Skin epidermis (tissue), 12 donors: ENCODE measurements around the gene MBOAT2.
"Not testable (repeated sequence)": the region's sequence is repeated elsewhere in the genome, so short reads cannot be mapped to it uniquely, and the experiment has no call there.

Source experiments
- H3K27ac ChIP-seq, 21 experiments: fragments of 200-600 bp; sonication (generic) in 11 of 21; one replicate each; pipeline ENCODE4 v1.5.0; 2020; ENCODE audit warnings: mild to moderate bottlenecking in 3 of 21, inconsistent platforms in 2 of 21, moderate library complexity in 2 of 21
- H3K4me3 ChIP-seq, 7 experiments: fragments of 200-600 bp; sonication (generic) in 2 of 7; one replicate each; pipeline ENCODE4 v1.5.0; 2020; ENCODE audit warnings: inconsistent platforms in 2 of 7, mild to moderate bottlenecking in 2 of 7, moderate library complexity in 1 of 7

Gene MBOAT2

DNA sequence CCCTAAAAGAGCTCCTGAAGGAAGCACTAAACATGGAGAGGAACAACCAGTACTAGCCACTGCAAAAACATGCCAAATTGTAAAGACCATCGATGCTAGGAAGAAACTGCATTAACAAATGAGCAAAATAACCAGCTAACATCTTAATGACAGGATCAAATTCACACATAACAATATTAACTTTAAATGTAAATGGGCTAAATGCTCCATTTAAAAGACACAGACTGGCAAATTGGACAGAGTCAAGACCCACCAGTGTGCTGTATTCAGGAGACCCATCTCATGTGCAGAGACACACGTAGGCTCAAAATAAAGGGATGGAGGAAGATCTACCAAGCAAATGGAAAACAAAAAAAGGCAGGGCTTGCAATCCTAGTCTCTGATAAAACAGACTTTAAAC lies 34.1 kb downstream of the MBOAT2 start:
- not testable (repeated sequence) for H3K27ac ChIP-seq, H3K4me3 ChIP-seq

DNA sequence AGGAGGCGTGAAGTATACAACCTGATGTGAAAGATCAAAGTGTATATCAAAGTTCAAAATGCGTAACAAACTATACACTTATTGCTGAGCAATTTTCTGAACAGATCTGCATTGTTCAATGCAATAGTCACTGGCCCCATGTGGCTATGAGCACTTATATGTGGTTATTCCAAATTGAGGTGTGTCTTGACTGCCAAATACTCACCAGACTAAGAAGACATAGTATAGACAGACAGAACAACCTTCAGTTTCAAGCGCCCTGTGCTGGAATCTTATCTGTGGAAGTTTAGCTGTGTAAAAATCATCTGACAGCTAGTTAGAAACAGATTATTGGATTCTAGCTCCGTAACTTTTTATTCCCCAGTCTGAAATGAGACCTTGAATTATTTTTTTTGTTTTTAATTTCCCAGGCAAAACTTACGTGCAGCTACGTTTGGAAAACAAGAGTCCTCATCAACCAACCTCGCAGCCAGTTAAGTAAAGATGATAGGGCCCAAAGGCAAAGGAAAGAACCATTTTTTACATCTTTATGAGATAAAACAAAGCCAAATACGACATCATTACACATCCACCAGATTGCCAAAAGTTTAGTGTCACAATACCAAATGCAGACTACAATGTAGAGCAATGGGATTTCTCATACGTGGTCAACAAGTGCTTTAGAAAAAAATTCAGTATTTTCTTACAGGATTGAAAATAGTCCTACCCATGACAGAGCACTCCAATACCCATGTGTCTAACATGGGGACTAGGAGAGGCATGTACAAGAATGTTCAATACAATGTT lies 37.2 kb downstream of the MBOAT2 start:
- Histone ChIP-seq H3K27ac (no peak overlapping the region), H3K4me3 (no peak overlapping the region)

DNA sequence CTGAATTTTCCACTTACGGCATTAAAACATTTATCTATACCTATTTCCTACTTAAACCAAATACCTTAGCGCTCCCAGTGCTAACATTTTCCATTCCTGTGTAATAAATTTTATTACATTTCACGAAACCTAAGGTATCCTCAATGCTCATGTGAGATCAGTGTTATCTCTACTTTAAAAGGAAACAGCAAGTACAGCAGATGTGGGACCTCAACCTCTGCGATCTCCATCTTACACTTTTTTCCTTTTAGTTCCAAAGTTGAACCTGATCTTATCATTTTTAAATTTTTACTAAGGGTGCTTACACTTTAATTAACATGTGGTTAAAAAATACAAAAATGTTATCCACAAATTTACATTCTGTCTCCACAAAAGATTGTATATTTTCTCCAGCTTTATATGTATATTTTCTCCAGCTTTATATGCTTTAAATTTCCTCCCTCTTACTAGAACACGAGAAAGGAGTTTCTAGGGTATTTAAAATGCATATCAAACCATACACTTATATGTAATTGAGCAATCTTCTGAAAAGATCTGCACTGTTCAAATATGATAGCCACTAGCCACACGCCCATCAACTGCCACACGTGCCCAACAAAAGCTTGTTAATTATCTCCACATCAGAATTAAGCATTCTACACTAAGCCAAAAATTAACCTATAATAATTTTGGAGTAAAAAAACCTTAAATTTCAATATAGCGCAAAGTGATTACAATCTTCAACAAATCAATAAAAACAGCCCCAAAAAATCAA lies 38.1 kb downstream of the MBOAT2 start:
- Histone ChIP-seq H3K4me3 (no peak overlapping the region), H3K27ac (no peak overlapping the region)

DNA sequence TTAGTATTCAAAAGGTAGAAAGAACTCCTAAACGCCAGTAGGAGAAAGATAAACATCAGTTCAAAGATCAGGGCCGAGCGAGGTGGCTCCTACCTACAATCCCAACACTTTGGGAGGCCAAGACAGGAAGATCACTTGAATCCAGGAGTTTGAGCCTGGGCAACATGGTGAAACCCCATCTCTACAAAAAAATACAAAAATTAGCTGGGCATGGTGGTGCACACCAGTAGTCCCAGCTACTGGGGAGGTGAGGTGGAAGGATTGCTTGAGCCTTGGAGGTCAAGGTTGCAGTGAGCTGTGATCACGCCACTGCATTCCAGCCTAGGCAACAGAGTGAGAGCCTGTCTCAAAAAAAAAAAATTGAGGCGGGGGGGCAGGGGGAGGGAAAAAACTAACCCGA lies 40.6 kb downstream of the MBOAT2 start:
- Histone ChIP-seq H3K27ac (no peak overlapping the region), H3K4me3 (no peak overlapping the region)

DNA sequence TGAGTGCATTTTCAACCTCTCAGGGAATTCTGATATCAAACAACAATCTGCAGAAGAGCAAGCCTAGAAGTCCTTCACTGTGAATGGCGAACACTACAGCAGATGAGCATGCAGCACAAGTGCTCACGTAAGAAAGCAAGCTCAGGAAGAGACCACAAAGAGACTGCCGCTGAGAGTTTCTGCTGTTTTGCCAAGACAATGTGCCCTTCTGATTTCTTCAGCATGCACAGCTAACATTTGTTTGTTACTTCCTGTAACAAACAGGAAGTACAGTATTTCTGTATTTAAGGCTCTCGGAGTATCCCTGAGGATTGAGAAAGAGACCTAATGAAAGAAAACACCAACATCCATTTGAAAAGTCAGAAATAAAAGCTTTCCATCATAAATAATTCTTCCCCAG lies 45.9 kb downstream of the MBOAT2 start:
- H3K4me3 ChIP-seq: no peak overlapping the region
- H3K27ac ChIP-seq: no peak overlapping the region

- Histone ChIP-seq H3K4me3 (no peak overlapping the region), H3K27ac (no peak overlapping the region)
These were observed 46.7 kb downstream of the MBOAT2 start for GRCh38 chr2:8956774-8957173.

- Histone ChIP-seq H3K27ac (no peak overlapping the region), H3K4me3 (no peak overlapping the region)
These were observed 48.5 kb downstream of the MBOAT2 start for GRCh38 chr2:8954990-8955389.

- no peak overlapping the region for H3K4me3 ChIP-seq
These were observed 50.0 kb downstream of the MBOAT2 start for GRCh38 chr2:8953525-8953924.

GRCh38 chr2:8939486-8940114 lies 63.9 kb downstream of the MBOAT2 start:
- Histone ChIP-seq H3K4me3 (no peak overlapping the region), H3K27ac (no peak overlapping the region)

More at GRCh38 chr2:8953525-8953924, 50.0 kb downstream of the MBOAT2 start:
- no peak overlapping the region for H3K27ac ChIP-seq

DNA sequence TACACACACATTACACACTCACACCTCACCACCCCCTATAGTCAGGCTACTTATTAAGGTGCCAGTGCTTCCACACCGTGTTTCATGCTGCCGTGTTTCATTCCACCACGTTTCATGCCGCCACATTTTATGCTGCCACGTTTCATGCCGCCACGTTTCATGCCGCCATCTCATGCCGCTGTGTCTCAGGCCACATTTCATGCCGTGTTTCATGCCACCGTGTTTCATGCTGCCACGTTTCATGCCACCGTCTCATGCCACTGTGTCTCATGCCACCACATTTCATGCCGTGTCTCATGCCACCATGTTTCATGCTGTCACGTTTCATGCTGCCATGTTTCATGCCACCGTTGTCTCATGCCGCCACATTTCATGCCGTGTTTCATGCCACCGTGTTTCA lies 65.1 kb downstream of the MBOAT2 start:
- Histone ChIP-seq H3K4me3 (no peak overlapping the region), H3K27ac (no peak overlapping the region)

DNA sequence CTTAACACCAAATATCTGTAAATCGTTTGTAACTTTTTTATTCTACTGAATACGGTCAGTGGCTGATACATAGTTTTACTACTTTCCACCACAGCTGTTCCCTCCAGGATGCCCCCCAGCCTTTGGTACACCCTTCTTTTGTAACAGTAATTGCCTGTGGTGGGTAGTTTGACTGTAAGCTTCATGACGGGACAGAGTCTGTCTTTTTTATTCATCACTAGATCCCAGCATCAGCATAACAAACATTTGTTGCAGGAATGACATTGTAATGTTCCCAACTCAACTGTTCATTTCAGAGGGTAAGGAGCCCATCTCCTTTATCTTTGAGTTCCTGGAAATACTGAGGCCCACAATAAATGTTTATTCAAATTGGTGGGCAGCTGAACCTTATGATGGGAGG lies 67.5 kb downstream of the MBOAT2 start:
- Histone ChIP-seq H3K4me3 (no peak overlapping the region), H3K27ac (no peak overlapping the region)

- no peak overlapping the region for H3K27ac ChIP-seq
- H3K4me3 ChIP-seq: no peak overlapping the region
These were observed 69.1 kb downstream of the MBOAT2 start for GRCh38 chr2:8934338-8934737.

- no peak overlapping the region for H3K4me3 ChIP-seq
These were observed 70.8 kb downstream of the MBOAT2 start for GRCh38 chr2:8932702-8933101.

DNA sequence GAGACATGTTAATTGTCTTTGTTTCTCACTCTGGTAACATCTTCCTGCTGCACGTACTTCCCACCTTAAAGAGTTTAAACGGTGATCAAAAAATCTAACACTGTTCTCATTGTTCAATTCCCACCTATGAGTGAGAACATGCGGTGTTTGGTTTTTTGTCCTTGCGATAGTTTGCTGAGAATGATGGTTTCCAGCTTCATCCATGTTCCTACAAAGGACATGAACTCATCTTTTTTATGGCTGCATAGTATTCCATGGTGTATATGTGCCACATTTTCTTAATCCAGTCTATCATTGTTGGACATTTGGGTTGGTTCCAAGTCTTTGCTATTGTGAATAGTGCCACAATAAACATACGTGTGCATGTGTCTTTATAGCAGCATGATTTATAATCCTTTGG lies 73.3 kb downstream of the MBOAT2 start:
- not testable (repeated sequence) for H3K27ac ChIP-seq, H3K4me3 ChIP-seq

More at GRCh38 chr2:8932702-8933101, 70.8 kb downstream of the MBOAT2 start:
- H3K27ac ChIP-seq: no peak overlapping the region

- H3K27ac ChIP-seq: no peak overlapping the region
- no peak overlapping the region for H3K4me3 ChIP-seq
These were observed 74.4 kb downstream of the MBOAT2 start for GRCh38 chr2:8929128-8929527.

DNA sequence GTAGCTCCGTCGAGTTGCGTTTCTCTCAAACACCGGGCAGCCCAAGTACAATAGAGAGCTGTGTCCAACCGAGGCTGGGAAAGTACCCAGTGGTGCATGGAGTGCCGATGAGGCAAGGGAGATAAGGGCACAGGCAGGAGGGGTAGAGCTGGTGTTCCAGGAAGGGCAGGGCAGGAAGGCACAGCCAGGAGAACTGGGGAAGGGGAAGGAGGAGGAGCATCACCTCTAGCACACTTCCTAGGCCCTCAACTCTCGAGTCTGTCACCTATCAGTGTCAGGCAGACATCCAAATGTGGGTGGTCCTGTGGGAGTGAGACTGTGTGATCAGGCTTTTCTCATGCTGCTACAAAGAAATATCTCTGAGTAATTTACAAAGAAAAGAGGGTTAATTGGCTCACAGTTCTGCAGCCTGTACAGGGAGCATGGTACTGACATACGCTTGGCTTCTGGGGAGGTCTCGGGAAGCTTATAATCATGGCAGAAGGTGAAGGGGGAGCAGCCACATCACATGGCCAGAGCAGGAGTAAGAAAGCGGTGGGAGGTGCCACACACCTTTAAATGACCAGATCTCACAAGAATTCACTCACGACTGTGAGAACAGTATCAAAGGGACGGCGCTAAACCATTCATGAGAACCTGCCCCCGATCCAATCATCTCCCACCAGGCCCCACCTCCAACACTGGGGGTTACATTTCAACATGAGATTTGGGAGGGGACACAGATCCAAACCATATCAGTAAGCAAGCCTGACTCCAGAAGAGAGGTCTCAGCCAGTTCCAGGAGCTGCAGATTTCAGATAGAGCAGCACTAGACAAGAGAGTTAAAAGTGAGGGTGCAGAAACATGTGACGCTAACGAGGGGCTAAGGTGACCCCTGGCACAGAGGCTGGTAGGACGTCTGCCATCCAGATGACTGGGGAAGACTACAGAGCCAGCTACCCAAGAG lies 75.7 kb downstream of the MBOAT2 start:
- Histone ChIP-seq H3K4me3 (no peak overlapping the region), H3K27ac (no peak overlapping the region)

GRCh38 chr2:8926356-8926755 lies 77.1 kb downstream of the MBOAT2 start:
- H3K4me3 ChIP-seq: no peak overlapping the region
- H3K27ac ChIP-seq: no peak overlapping the region

- H3K27ac ChIP-seq: no peak overlapping the region
- H3K4me3 ChIP-seq: no peak overlapping the region
These were observed 78.1 kb downstream of the MBOAT2 start for GRCh38 chr2:8925411-8925810.

- no peak overlapping the region for H3K4me3 ChIP-seq
These were observed 80.3 kb downstream of the MBOAT2 start for GRCh38 chr2:8923183-8923582.

GRCh38 chr2:8922431-8922830 lies 81.1 kb downstream of the MBOAT2 start:
- H3K27ac ChIP-seq: no peak overlapping the region
- no peak overlapping the region for H3K4me3 ChIP-seq

More at GRCh38 chr2:8923183-8923582, 80.3 kb downstream of the MBOAT2 start:
- H3K27ac ChIP-seq: no peak overlapping the region
